HFFc6 (cell line): ENCODE data around the gene SLC25A43. TPM values are rescaled to one million over a fixed set of nuclear protein-coding genes. Genes with fewer than 3 reads are reported as not detected.

ENCODE experiments used
- DNase-seq: peaks from one replicate; pipeline ENCODE4 v3.0.0-alpha.2; 2018
- H3K27ac Mint-ChIP-seq: 2 replicates; pipeline ENCODE4 v1.8.0; 2020; ENCODE audit warnings: mild to moderate bottlenecking, mixed read lengths
- H3K27me3 Mint-ChIP-seq: 2 replicates; pipeline ENCODE4 v1.8.0; 2021; ENCODE audit warnings: mild to moderate bottlenecking, moderate library complexity, mixed read lengths; ENCODE audit not compliant: insufficient read depth
- H3K36me3 Mint-ChIP-seq: 2 replicates; pipeline ENCODE4 v1.8.0; 2021; ENCODE audit warnings: low read depth, mixed read lengths
- H3K4me1 Mint-ChIP-seq: 2 replicates; pipeline ENCODE4 v1.8.0; 2020; ENCODE audit warnings: low read depth, mixed read lengths
- H3K4me3 Mint-ChIP-seq: 2 replicates; pipeline ENCODE4 v1.8.0; 2020; ENCODE audit warnings: mild to moderate bottlenecking, moderate library complexity, mixed read lengths
- H3K9me3 Mint-ChIP-seq: 2 replicates; pipeline ENCODE4 v1.8.0; 2020; ENCODE audit warnings: mild to moderate bottlenecking, mixed read lengths
- CTCF ChIP-seq: fragments of 200-600 bp; sonication (generic); IDR thresholded peaks from 2 replicates; pipeline ENCODE4 v1.5.0; 2021; ENCODE audit warnings: antibody characterized with exemption, mild to moderate bottlenecking
- total RNA-seq, 6 experiments: library from RNA; stranded (reverse); fragmentation: NEBNext Ultra II Directional; extraction: Animal tissue kit (Norgen Biotek cat#: 25700); gene quantifications; 2 replicates in 1 of 6; 3 replicates in 5 of 6; pipeline ENCODE4 v1.2.3, GENCODE V29; 2021

Gene SLC25A43
- total RNA-seq, 6 experiments from 2014 or later, result 19.4 to 26.0 (median 22.7) TPM

GRCh38 chrX:119503484-119503861 lies 104.3 kb downstream of the SLC25A43 start:
- peaks cover 1% of the 10 kb centered on the region; the same call in 1 of the 2 replicates for H3K27me3 Mint-ChIP-seq
- TF ChIP-seq CTCF, result no peak
- peak overlapping the region; percentile 89 for H3K27ac Mint-ChIP-seq
- peaks cover 34% of the 10 kb centered on the region for H3K4me1 Mint-ChIP-seq
- peak; percentile 80 for DNase-seq
- H3K9me3 Mint-ChIP-seq, result no peaks in the 10 kb centered on the region
- peak overlapping the region; percentile 22; the same call in 1 of the 2 replicates for H3K4me3 Mint-ChIP-seq
- H3K36me3 Mint-ChIP-seq, result no peaks in the 10 kb centered on the region

Other genes with a start within 250 kb of the SLC25A43 start
- gene PGRMC1, start 163.1 kb upstream of the SLC25A43 start, total RNA-seq, result 100 to 1,000 TPM; 145 to 161 (median 151) TPM
- gene SLC25A5, start 69.1 kb downstream of the SLC25A43 start, total RNA-seq, result 100 to 1,000 TPM; 223 to 296 (median 270) TPM
- gene STEEP1, start 166.1 kb downstream of the SLC25A43 start, total RNA-seq, result 10 to 100 TPM; 23.2 to 28.8 (median 24.4) TPM
- 10 to 100 TPM; 83.5 to 99.4 (median 94.4) TPM for gene UBE2A, start 175.2 kb downstream of the SLC25A43 start, total RNA-seq
- 10 to 100 TPM in 1 of 6 experiments, 1 to 10 TPM in 5; 7.5 to 10.6 (median 8.9) TPM for gene NKRF, start 207.1 kb downstream of the SLC25A43 start, total RNA-seq